SK-N-SH (cell line): Measurements from ENCODE around the gene RNF144B. TPM values are rescaled to one million over a fixed set of nuclear protein-coding genes. Genes with fewer than 3 reads are reported as not detected.

Experiments
- CTCF ChIA-PET: fragments of 300-600, 350-600 bp; formaldehyde crosslinking; extraction: SDS; loops from one replicate; lab custom pipeline; 2021; lab: Yijun Ruan, JAX
- POLR2A ChIA-PET: fragments of 350-600 bp; sonication (Branson Sonifier 250); formaldehyde crosslinking; extraction: SDS; loops from one replicate; lab custom pipeline; 2020; ENCODE audit warnings: antibody characterized with exemption, inconsistent platforms; lab: Yijun Ruan, JAX
- DNase-seq: peaks from one replicate; pipeline ENCODE4 v3.0.0; 2012
- H2AFZ ChIP-seq: fragments of 200-600 bp; sonication (generic); 2 replicates; pipeline ENCODE4 v1.8.1; 2016; ENCODE audit warnings: antibody characterized with exemption, mild to moderate bottlenecking, low read depth
- H3F3A ChIP-seq: fragments of 200-600 bp; sonication (generic); replicated peaks from 2 replicates; pipeline ENCODE3; 2016; ENCODE audit warnings: antibody characterized with exemption, mild to moderate bottlenecking; ENCODE audit not compliant: insufficient read depth
- H3K27ac ChIP-seq, 2 experiments: fragments of 200-500 bp in 1 of 2; fragments of 200-600 bp in 1 of 2; sonication (Bioruptor generic) in 1 of 2; sonication (generic), shearing (Covaris generic) in 1 of 2; 2 replicates each; pipeline versions ENCODE4 v1.5.1 to v1.6.1; 2014 to 2016; ENCODE audit warnings: low read depth in 2 of 2, inconsistent platforms in 1 of 2, low read length in 1 of 2, mild to moderate bottlenecking in 1 of 2, mixed read lengths in 1 of 2
- H3K27me3 ChIP-seq: fragments of 200-600 bp; sonication (generic), shearing (Covaris generic); 2 replicates; pipeline ENCODE4 v1.6.1; 2016; ENCODE audit warnings: mixed run types; ENCODE audit not compliant: insufficient read depth
- H3K36me3 ChIP-seq, 2 experiments: fragments of 200-500 bp in 1 of 2; fragments of 200-600 bp in 1 of 2; sonication (Bioruptor generic) in 1 of 2; sonication (generic) in 1 of 2; replicated peaks in 1 of 2; 2 replicates each; pipeline versions ENCODE3 to v1.5.1; 2014 to 2016; ENCODE audit warnings: low read length in 1 of 2, mild to moderate bottlenecking in 1 of 2; ENCODE audit not compliant: insufficient read depth in 2 of 2, control insufficient read depth in 1 of 2
- H3K4me1 ChIP-seq, 2 experiments: fragments of 200-500 bp in 1 of 2; fragments of 200-600 bp in 1 of 2; sonication (Bioruptor generic) in 1 of 2; sonication (generic), shearing (Covaris generic) in 1 of 2; 2 replicates each; pipeline versions ENCODE4 v1.5.1 to v1.6.1; 2014 to 2016; ENCODE audit warnings: low read depth in 1 of 2, low read length in 1 of 2, mixed run types in 1 of 2; ENCODE audit not compliant: insufficient read depth in 2 of 2, control insufficient read depth in 1 of 2
- H3K4me2 ChIP-seq: fragments of 200-600 bp; sonication (generic), shearing (Covaris generic); 2 replicates; pipeline ENCODE4 v1.6.1; 2017; ENCODE audit warnings: mixed run types
- H3K4me3 ChIP-seq, 2 experiments: fragments of 200-500 bp in 1 of 2; fragments of 200-600 bp in 1 of 2; sonication (Bioruptor generic) in 1 of 2; sonication (generic), shearing (Covaris generic) in 1 of 2; 2 replicates each; pipeline versions ENCODE4 v1.5.1 to v1.8.1; 2014 to 2016; ENCODE audit warnings: low read depth in 2 of 2, inconsistent platforms in 1 of 2, low read length in 1 of 2, mild to moderate bottlenecking in 1 of 2, mixed read lengths in 1 of 2, moderate library complexity in 1 of 2
- H3K79me2 ChIP-seq: fragments of 200-600 bp; sonication (generic); 2 replicates; pipeline ENCODE4 v1.8.1; 2017; ENCODE audit warnings: mild to moderate bottlenecking; ENCODE audit not compliant: insufficient read depth
- H3K9ac ChIP-seq: fragments of 200-600 bp; sonication (generic); 2 replicates; pipeline ENCODE4 v1.6.1; 2017; ENCODE audit warnings: mixed run types
- H3K9me2 ChIP-seq: fragments of 200-600 bp; sonication (generic); 2 replicates; pipeline ENCODE4 v1.6.1; 2017; ENCODE audit warnings: mixed run types
- H3K9me3 ChIP-seq: fragments of 200-600 bp; sonication (generic); 2 replicates; pipeline ENCODE4 v1.6.1; 2017; ENCODE audit warnings: mixed run types, mild to moderate bottlenecking, moderate library complexity
- H4K20me1 ChIP-seq: fragments of 200-600 bp; sonication (generic); 2 replicates; pipeline ENCODE4 v1.6.1; 2017; ENCODE audit warnings: mild to moderate bottlenecking, mixed run types; ENCODE audit not compliant: insufficient read depth
- EP300 ChIP-seq, 2 experiments: IDR thresholded peaks; 2 replicates each; pipeline versions ENCODE4 v1.4.0 to v1.6.1; 2012; ENCODE audit warnings: borderline replicate concordance in 1 of 2, low read depth in 1 of 2, low read length in 1 of 2
- EZH2phosphoT487 ChIP-seq: fragments of 200-600 bp; sonication (generic); IDR thresholded peaks from 2 replicates; pipeline ENCODE4 v1.6.1; 2017; ENCODE audit warnings: low read depth, mixed run types, mild to moderate bottlenecking, antibody characterized with exemption, moderate library complexity, borderline replicate concordance
- FOSL2 ChIP-seq: IDR thresholded peaks from 2 replicates; pipeline ENCODE4 v1.4.0; 2012; ENCODE audit warnings: low read depth, mild to moderate bottlenecking, moderate library complexity, borderline replicate concordance
- FOXJ3 ChIP-seq: sonication (generic); formaldehyde crosslinking; IDR thresholded peaks from 2 replicates; pipeline ENCODE4 v1.5.1; 2020; ENCODE audit warnings: mild to moderate bottlenecking, missing genetic modification reagents
- FOXM1 ChIP-seq: IDR thresholded peaks from 2 replicates; pipeline ENCODE4 v1.4.0; 2012; ENCODE audit warnings: low read depth, mild to moderate bottlenecking
- GABPA ChIP-seq: IDR thresholded peaks from 2 replicates; pipeline ENCODE4 v1.4.0; 2012; ENCODE audit warnings: low read depth, mild to moderate bottlenecking
- GATA2 ChIP-seq: sonication (generic); formaldehyde crosslinking; IDR thresholded peaks from 2 replicates; pipeline ENCODE4 v1.5.0; 2020; ENCODE audit warnings: mild to moderate bottlenecking, missing genetic modification reagents
- JUND ChIP-seq: IDR thresholded peaks from 2 replicates; pipeline ENCODE4 v1.4.0; 2012
- MEF2A ChIP-seq: IDR thresholded peaks from 2 replicates; pipeline ENCODE4 v1.4.0; 2012; ENCODE audit warnings: low read depth, borderline replicate concordance
- NFIC ChIP-seq: IDR thresholded peaks from 2 replicates; pipeline ENCODE4 v1.4.0; 2012; ENCODE audit warnings: borderline replicate concordance
- NRF1 ChIP-seq: IDR thresholded peaks from 2 replicates; pipeline ENCODE4 v1.6.1; 2012; ENCODE audit warnings: low read depth, mild to moderate bottlenecking, low read length
- POLR2AphosphoS5 ChIP-seq: IDR thresholded peaks from 2 replicates; pipeline ENCODE4 v1.6.1; 2012; ENCODE audit warnings: low read depth, low read length
- RAD21 ChIP-seq: IDR thresholded peaks from 2 replicates; pipeline ENCODE4 v1.6.1; 2012; ENCODE audit warnings: mild to moderate bottlenecking, low read length
- RCOR1 ChIP-seq: fragments of 150-350 bp; IDR thresholded peaks from 2 replicates; pipeline ENCODE4 v1.6.1; 2017; ENCODE audit warnings: antibody characterized with exemption, low read length
- RFX5 ChIP-seq: IDR thresholded peaks from 2 replicates; pipeline ENCODE4 v1.6.1; 2012; ENCODE audit warnings: mild to moderate bottlenecking, improper control_type of control experiment, low read length
- TCF12 ChIP-seq: IDR thresholded peaks from 2 replicates; pipeline ENCODE4 v1.4.0; 2012
- TEAD4 ChIP-seq: IDR thresholded peaks from 2 replicates; pipeline ENCODE4 v1.4.0; 2012; ENCODE audit warnings: mild to moderate bottlenecking, borderline replicate concordance; ENCODE audit not compliant: insufficient read depth
- YY1 ChIP-seq: IDR thresholded peaks from 2 replicates; pipeline ENCODE4 v1.4.0; 2012; ENCODE audit warnings: low read depth, mild to moderate bottlenecking
- WGBS: methylation state at CpG from one replicate; pipeline ENCODE4 v1.1.6; 2017; ENCODE audit warnings: low lambda C conversion rate; 5-methylcytosine and 5-hydroxymethylcytosine counted together
- polyA plus RNA-seq, 3 experiments: library from polyadenylated mRNA; depleted of rRNA; stranded (reverse); fragments of >200 nt; gene quantifications; 2 replicates each; pipeline ENCODE4 v1.2.3, GENCODE V29; 2012
- TF ChIP-seq, protein P1 (sequence below): IDR thresholded peaks from 2 replicates; pipeline ENCODE4 v1.4.0; 2012; ENCODE audit warnings: low read depth, borderline replicate concordance
- TF ChIP-seq, protein P2 (sequence below): fragments of 150-350 bp; IDR thresholded peaks from 2 replicates; pipeline ENCODE4 v1.6.1; 2017; ENCODE audit warnings: antibody characterized with exemption, low read length, low read depth, borderline replicate concordance
- TF ChIP-seq, protein P3 (sequence below): fragments of 150-350 bp; IDR thresholded peaks from 2 replicates; pipeline ENCODE4 v1.6.1; 2016; ENCODE audit warnings: mild to moderate bottlenecking, low read depth, low read length
- TF ChIP-seq, protein P4 (sequence below): IDR thresholded peaks from 2 replicates; pipeline ENCODE4 v1.4.0; 2012; ENCODE audit warnings: low read depth

RNF144B gene
- polyA plus RNA-seq, 1 of the 3 experiments (the other 2 are of a cell fraction), result 1.2 TPM

DNA sequence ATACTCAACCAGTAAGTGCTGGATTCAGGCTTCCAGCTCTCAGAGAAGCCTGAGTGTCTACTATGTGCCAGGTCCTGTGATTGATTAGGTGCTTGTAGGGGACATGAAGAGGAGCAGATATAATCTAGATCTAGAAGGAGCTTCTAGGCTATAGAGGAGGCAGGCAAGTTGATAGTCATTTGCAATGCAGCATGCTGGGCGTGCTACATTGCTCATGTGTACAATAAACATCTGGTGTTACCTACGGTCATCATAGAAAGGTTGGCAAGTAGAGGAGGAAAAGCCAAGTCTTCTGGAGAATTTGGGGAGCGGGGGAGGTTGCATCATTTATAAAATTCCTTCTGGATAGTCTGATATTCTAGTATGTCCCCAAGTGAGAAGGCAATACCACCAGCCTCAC is 33.2 kb downstream of the RNF144B start:
- CTCF ChIA-PET, result interaction anchor here (1.1 kb wide), 1 partner anchor 8 kb away, joined by 3 read pairs; no protein-coding TSS in a partner anchor
- no peak for DNase-seq
- no peak for TF ChIP-seq EZH2phosphoT487
- no peak for TF ChIP-seq GATA2 (CRISPR knock-in tag)
- TF ChIP-seq, protein P1, sequence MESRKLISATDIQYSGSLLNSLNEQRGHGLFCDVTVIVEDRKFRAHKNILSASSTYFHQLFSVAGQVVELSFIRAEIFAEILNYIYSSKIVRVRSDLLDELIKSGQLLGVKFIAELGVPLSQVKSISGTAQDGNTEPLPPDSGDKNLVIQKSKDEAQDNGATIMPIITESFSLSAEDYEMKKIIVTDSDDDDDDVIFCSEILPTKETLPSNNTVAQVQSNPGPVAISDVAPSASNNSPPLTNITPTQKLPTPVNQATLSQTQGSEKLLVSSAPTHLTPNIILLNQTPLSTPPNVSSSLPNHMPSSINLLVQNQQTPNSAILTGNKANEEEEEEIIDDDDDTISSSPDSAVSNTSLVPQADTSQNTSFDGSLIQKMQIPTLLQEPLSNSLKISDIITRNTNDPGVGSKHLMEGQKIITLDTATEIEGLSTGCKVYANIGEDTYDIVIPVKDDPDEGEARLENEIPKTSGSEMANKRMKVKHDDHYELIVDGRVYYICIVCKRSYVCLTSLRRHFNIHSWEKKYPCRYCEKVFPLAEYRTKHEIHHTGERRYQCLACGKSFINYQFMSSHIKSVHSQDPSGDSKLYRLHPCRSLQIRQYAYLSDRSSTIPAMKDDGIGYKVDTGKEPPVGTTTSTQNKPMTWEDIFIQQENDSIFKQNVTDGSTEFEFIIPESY, result no peak
- no peak for TF ChIP-seq POLR2AphosphoS5
- no peak for TF ChIP-seq RAD21
- TF ChIP-seq JUND, result no peak
- TF ChIP-seq, protein P2, sequence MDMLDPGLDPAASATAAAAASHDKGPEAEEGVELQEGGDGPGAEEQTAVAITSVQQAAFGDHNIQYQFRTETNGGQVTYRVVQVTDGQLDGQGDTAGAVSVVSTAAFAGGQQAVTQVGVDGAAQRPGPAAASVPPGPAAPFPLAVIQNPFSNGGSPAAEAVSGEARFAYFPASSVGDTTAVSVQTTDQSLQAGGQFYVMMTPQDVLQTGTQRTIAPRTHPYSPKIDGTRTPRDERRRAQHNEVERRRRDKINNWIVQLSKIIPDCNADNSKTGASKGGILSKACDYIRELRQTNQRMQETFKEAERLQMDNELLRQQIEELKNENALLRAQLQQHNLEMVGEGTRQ, result no peak
- TF ChIP-seq FOXM1, result no peak
- TF ChIP-seq NFIC, result no peak
- TF ChIP-seq EP300 (IDR thresholded peaks at IDR 0.05; ENCODE audit: borderline replicate concordance in 1 of 2, low read depth in 1 of 2, low read length in 1 of 2), result no peak
- TF ChIP-seq TEAD4, result no peak
- TF ChIP-seq TCF12, result no peak
- no peak for TF ChIP-seq NRF1
- TF ChIP-seq, all 33 proteins: peak for 0
- H3K27me3 ChIP-seq, result no peaks in the 10 kb centered on the region
- 71% methylated on average over 3 of the region's 3 CpGs for WGBS
- H3K9me2 ChIP-seq, result no peaks in the 10 kb centered on the region
- H3K79me2 ChIP-seq, result no peaks in the 10 kb centered on the region
- no peaks in the 10 kb centered on the region for H4K20me1 ChIP-seq
- H3K9me3 ChIP-seq, result no peaks in the 10 kb centered on the region
- no peak overlapping the region for H3K4me2 ChIP-seq
- no peak overlapping the region for H3K27ac ChIP-seq
- peaks cover 4% of the 10 kb centered on the region for H3F3A ChIP-seq
- H3K4me1 ChIP-seq, result peaks cover 0 to 3% of the 10 kb centered on the region in 2 experiments; a peak in 2 of 4 replicates
- H3K4me3 ChIP-seq, result no peak overlapping the region
- POLR2A ChIA-PET, result no interaction called here
- H3K36me3 ChIP-seq, result no peaks in the 10 kb centered on the region
- no peak overlapping the region for H3K9ac ChIP-seq
- H2AFZ ChIP-seq, result no peak overlapping the region

DNA sequence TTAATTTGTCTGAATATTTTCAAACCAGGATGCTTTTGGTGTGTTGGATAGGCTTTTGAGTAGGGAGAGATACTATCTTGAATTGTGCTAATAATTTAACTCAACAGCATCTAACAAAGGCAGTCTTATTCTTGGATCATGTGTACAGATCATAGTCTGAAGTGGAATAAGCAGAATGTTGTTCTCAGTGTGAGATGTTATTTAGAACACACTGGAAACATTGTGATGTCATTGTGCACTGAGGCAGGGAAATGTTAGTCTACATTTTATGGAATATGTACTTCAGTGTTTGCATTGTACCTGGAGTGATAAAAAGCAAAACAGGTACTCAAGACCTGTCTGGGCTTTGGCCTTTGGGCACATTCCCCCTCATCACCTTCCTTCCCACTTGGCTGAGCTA is 35.0 kb downstream of the RNF144B start:
- peaks cover 4% of the 10 kb centered on the region for H3F3A ChIP-seq
- TF ChIP-seq TCF12, result no peak
- TF ChIP-seq FOXJ3 (CRISPR knock-in tag), result no peak
- TF ChIP-seq RFX5, result no peak
- TF ChIP-seq EZH2phosphoT487, result no peak
- TF ChIP-seq RCOR1, result no peak
- no peak for TF ChIP-seq NRF1
- TF ChIP-seq FOSL2, result no peak
- no peak for TF ChIP-seq EP300 (IDR thresholded peaks at IDR 0.05; ENCODE audit: borderline replicate concordance in 1 of 2, low read depth in 1 of 2, low read length in 1 of 2)
- TF ChIP-seq MEF2A, result no peak
- no peak for TF ChIP-seq POLR2AphosphoS5
- no peak for TF ChIP-seq GATA2 (CRISPR knock-in tag)
- TF ChIP-seq TEAD4, result no peak
- TF ChIP-seq, protein P3, sequence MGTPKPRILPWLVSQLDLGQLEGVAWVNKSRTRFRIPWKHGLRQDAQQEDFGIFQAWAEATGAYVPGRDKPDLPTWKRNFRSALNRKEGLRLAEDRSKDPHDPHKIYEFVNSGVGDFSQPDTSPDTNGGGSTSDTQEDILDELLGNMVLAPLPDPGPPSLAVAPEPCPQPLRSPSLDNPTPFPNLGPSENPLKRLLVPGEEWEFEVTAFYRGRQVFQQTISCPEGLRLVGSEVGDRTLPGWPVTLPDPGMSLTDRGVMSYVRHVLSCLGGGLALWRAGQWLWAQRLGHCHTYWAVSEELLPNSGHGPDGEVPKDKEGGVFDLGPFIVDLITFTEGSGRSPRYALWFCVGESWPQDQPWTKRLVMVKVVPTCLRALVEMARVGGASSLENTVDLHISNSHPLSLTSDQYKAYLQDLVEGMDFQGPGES, result no peak
- TF ChIP-seq, protein P1, result no peak
- no peak for TF ChIP-seq YY1
- TF ChIP-seq GABPA, result no peak
- TF ChIP-seq, protein P4, sequence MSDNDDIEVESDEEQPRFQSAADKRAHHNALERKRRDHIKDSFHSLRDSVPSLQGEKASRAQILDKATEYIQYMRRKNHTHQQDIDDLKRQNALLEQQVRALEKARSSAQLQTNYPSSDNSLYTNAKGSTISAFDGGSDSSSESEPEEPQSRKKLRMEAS, result no peak
- H3K36me3 ChIP-seq, result no peaks in the 10 kb centered on the region
- no peaks in the 10 kb centered on the region for H3K9me3 ChIP-seq
- no peak overlapping the region for H2AFZ ChIP-seq
- no peaks in the 10 kb centered on the region for H3K4me1 ChIP-seq
- no peak overlapping the region for H3K4me3 ChIP-seq
- H3K27ac ChIP-seq, result no peak overlapping the region
- ChIA-PET POLR2A (no interaction called here), CTCF (no interaction called here)
- no peaks in the 10 kb centered on the region for H3K9me2 ChIP-seq
- no peak overlapping the region for H3K4me2 ChIP-seq
- no peak for DNase-seq
- no peaks in the 10 kb centered on the region for H4K20me1 ChIP-seq
- H3K9ac ChIP-seq, result no peak overlapping the region
- no peaks in the 10 kb centered on the region for H3K27me3 ChIP-seq
- H3K79me2 ChIP-seq, result no peaks in the 10 kb centered on the region
